ENCODE results near the gene SETD2.
"Not testable (repeated sequence)": the region's sequence is repeated elsewhere in the genome, so short reads cannot be mapped to it uniquely, and the experiment has no call there.

Gene SETD2

DNA sequence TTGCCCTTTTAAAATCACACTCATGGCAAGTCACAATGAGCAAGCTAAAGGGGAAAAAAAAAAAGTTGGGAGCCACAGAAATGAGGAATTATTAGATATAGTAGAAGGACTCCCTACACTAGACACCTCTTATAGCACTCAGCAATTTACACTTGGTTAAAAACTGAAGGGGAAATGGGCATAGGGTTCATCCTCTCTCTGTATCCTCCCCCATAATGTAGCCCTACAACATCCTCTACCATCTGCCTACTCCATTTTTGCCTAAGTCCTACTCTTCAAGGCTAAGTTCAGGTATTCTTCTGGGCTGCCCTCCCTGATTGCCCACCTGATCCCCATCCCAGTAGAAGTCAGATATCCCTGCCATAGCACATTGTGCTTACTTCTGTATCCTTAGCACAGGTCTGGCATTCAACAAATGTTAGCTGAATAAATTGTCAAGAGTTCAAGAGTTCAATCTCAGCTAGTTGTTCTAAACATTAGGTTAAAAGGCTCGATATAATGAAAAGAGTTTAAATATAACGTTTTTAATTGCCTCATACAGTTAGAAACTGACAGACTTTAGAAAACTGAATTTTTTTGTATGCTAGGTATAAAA lies 14.5 kb downstream of the SETD2 start:
- DNase-seq (ENCODE audit: low read depth) = no peak

DNA sequence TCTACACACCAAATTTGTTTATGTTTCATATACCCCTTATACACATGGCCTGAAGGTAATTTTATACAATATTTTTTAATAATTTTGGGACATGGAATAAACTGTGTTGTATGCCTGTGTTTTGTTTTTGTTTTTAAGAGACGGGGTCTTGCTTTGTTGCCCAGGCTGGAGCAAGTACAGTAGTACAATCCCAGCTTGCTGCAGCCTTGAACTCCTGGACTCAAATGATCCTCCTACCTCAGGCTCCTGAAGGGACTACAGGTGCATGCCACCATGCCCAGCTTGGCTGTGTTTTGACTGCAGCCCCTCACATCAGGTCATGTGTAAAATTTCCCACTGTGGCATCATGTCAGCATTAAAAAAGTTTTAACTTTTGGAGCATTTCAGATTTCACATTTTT lies 18.6 kb downstream of the SETD2 start:
- no peak for DNase-seq (ENCODE audit: low read depth)

DNA sequence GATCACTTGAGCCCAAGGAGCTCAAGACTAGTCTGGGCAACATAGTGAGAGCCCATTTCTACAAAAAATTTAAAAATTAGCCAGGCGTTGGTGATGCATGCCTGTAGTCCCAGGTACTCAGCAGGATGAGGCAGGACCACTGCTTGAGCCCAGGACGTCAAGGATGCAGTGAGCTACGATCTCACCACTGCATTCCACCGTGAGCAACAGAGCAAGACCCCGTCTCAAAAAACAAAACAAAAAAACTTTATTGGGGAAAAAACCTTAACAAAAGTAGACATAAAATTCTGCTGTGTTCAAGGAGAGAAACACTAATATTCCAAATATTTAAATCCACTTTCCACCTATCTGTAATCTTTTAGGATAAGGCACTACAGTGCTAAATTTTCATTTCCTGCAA lies 20.8 kb downstream of the SETD2 start:
- DNase-seq (ENCODE audit: low read depth) = no peak

DNA sequence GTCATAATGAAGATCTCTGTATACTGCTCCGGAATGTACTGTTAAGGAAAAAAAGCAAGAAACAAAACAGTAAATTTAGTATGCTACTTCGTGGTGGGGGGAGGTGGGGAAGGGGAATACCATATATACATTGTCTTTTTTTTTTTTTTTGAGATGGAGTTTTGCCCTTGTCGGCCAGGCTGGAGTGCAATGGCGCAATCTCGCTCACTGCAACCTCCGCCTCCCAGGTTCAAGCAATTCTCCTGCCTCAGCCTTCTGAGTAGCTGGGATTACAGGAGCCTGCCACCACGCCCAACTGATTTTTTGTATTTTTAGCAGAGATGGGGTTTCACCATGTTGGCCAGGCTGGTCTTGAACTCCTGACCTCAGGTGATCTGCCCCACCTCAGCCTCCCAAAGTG lies 21.4 kb downstream of the SETD2 start:
- not testable (repeated sequence) for DNase-seq (ENCODE audit: low read depth)

DNA sequence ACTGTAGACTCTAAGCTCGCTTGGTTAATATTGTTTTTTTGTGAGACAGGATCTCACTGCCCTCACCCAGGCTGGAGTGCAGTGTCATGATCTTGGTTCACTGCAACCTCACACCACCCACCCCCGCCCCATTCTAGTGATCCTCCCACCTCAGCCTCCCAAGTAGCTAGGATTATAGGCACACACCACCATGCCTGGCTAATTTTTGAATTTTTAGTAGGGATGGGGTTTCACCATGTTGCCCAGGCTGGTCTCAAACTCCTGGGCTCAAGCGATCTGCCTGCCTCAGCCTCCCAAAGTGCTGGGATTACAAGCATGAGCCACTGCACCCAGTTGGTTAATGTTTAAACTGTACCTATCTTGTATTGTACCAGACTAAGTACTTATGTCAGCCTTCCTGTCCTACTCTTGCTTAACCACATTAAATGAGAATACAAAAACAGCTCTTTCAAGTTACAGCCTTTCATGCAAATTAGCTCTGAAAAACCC lies 22.9 kb downstream of the SETD2 start:
- not testable (repeated sequence) for DNase-seq (ENCODE audit: low read depth)

DNA sequence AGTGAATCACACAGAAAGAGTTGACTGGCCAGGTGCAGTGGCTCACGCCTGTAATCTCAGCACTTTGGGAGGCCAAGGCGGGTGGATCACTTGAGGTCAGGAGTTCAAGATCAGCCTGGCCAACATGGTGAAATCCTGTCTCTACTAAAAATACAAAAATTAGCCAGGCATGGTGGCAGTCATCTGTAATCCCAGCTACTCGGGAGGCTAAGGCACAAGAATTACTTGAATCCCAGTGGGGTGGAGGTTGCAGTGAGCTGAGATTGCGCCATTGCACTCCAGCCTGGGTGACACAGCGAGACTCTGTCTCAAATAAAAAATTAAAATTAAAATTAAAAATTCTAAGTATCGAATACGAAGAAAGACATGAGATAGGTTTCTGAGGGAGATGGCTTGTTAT lies 23.4 kb downstream of the SETD2 start:
- not testable (repeated sequence) for DNase-seq (ENCODE audit: low read depth)

DNA sequence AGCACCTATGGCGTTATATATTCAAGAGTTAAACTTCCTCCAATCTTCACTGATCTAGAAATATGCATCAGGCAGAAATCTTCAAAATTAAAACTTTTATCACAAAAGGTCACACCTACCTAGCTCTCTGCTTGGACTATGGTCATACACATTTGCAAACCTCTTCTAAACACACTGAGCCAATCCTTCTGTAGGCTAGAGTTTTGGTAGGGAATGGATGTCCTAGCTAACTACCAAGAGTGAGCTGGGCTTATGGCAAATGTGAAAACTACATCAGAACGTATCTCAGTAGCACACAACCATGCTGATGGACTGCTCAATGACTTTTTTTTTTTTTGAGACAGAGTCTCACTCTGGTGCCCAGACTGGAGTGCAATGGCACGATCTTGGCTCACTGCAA lies 29.6 kb downstream of the SETD2 start:
- DNase-seq (ENCODE audit: low read depth) = no peak

DNA sequence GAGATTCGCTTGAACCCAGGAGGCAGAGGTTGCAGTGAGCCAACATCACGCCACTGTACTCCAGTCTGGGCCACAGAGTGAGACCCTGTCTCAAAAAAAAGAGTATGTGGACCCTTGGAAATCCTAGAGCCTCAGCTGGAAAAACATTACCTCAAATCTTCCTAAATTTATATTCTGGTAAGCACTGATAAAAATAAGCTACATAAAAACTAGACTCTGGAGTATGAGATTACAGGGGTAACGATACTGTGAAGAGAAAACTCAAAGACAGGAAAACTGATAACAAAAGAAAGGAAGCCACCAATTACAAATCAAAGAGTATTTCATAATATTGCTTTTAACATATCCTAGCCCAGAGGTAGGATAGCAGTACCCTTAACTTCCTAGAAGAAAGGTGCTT lies 30.3 kb downstream of the SETD2 start:
- no peak for DNase-seq (ENCODE audit: low read depth)

DNA sequence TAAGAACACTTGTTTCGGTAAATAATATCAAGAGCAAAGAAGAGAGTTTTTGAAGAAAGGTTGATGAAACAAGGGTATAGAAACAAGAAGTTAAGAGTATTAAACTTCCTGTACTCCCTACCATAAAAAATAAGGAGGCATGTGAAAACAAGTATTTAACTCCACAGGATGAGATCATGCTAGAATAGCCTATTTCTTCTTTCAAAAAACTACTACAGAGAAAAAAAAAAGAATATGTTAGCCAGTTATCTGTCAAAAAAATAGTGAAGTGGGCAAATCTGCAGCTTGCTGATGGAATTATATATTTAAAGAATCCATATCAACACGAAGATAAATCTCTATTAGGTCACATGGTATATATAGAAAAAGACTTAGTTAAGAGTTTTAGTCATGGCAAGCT lies 33.4 kb downstream of the SETD2 start:
- no peak for DNase-seq (ENCODE audit: low read depth)

DNA sequence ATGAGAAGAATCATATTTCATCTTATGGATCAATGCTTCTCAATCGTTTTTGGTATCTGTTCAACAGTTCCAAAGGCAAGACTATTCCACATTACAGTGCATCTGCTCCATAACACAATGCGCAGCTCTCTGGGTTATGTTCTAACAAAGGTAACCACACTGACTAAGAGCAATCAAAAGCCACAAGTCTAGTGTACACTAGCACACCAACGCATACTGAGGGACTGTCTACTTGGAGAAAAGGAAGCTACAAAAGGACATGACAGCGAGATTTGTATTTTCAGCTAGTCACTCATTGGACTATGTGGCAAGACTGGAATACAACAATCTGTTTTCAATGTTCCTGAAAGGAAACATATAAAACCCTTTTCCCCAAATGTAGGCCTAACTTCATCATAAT lies 35.8 kb downstream of the SETD2 start:
- DNase-seq (ENCODE audit: low read depth) = no peak

DNA sequence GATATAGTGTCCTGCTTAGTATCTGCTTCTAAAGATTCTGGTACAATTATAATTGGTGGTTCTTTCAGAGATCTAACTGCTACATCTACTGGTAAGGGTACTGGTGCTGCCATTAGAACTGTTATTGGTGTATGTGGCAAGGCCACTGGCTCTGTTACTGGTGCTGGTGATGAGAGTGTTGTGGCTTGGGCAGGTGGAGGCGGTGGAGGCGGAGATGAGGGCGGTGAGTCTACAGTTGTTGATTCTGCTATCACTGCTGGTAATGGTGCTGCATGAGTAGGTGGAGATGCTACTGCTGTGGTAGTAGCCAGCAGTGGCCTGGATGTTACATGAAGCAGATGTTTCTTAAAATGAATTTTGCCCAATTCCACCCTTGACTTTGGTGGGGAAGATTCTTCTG lies 40.1 kb downstream of the SETD2 start:
- DNase-seq (ENCODE audit: low read depth) = no peak

DNA sequence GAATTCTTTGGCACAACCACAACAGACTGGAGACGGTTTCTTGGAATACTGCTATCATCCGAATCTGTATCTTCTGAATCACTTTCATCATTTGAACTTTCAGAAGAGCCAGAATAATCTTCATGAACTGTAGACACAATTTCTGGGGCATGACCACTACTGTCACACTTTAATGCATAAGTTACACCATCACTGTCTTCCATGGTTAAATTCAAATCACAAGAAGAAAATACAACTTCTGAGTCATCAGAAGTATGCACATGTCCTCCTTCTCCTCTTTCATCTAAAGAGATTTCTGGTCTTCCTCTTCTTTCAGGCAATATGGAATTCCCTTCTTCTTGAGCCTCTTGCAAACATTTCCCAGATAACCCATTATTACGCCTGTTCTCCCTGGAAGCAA lies 42.5 kb downstream of the SETD2 start:
- DNase-seq (ENCODE audit: low read depth) = no peak

DNA sequence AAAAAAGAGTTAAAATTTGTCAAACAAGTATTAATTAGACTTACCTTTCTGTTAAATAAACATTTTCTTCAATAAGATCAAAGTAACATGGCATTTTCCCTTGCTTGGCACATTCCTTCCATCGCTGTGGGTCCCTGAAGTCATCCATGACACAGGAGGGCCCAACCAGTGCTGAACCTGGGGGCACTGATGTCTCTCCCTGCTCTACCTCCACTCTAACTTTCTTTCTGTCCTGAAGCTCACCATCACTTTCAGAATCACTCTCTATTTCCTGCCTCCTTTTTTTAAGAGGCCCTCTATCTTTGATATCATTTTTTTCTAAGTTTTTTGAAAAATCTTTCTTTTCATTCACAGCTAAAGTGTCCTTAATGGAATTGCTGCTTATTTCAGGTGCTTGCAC lies 43.8 kb downstream of the SETD2 start:
- DNase-seq (ENCODE audit: low read depth) = no peak

DNA sequence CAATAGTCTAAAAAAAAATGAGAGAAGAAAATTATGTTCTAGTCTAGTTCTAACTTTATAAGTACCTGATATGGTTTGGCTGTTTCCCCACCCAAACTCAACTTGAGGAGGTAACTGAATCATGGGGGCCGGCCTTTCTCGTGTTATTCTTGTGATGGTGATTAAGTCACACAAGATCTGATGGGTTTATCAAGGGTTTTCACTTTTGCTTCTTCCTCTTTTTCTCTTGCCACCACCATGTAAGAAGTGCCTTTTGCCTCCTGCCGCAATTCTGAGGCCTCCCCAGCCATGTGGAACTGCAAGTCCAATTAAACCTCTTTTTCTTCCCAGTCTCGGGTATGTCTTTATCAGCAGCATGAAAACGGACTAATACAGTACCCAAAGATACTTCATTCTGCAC lies 44.5 kb downstream of the SETD2 start:
- DNase-seq (ENCODE audit: low read depth) = not testable (repeated sequence)

DNA sequence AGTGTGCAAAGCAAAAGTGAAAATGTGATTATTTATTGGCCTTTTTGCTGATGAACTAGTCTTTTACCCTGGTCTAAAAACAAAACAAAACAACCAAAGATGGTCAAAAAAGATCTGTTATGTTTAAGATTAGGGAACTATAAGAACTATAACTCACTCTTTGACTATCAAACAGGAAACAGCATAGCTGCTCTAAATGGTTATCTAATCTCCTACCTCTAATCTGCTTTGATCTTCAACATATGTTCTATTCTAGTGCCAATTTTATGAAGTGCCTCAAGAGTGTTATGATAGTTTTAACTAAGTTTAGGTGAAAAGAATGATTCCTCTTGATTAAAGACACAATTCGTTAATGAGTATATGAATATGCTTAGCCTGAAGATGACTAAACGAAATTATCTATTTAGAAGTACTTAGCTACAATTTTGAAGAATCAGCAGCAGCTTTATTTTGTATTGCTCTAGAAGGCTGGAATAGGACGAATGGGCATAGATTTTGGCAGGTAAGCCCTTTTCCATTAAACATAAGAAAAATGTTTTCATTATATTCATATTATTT lies 46.0 kb downstream of the SETD2 start:
- no peak for DNase-seq (ENCODE audit: low read depth)

DNA sequence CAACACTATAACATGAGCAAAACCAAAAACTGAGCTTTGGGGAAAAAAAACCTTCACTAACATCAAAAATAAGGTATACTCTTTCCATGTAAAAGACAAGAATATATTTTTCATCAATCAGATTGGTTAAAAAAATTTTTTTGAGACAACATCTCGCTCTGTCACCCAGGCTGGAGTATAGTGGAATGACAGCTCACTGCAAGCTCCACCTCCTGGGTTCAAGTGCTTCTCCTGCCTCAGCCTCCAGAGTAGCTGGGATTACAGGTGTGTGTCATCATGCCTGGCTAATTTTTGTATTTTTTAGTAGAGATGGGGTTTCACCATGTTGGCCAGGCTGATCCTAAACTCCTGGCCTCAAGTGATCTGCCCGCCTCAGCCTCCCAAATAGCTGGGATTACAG lies 48.4 kb downstream of the SETD2 start:
- not testable (repeated sequence) for DNase-seq (ENCODE audit: low read depth)

DNA sequence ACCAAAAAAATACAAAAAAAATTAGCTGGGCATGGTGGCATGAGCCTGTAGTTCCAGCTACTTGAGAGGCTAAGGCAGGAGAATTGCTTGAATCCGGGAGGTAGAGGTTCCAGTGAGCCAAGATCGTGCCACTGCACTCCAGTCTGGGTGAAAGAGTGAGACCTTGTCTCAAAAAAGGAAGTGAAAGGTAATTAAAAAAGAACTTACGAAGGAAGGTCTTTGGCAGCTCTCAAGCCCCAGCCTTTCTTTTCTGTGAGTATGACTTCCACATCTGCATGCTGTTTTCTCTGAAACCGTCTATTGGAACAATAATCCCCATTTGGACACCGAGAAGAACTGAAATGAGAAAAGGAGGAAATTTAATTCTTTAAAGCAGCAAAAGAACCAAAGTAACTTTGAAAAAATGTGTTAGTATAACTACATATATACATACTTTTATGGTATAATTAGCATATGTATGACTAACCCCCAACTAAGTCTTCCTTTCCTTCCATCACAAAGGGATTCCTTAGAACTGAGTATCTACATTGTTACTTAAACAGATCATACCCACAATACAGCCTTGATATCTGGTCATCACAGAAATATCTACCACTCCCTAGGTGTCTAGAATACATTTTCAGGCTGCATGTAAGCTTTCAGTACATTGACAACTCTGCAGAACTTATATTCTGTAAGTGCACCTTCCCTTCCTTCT lies 50.1 kb downstream of the SETD2 start:
- peak; percentile 96 for DNase-seq (ENCODE audit: low read depth)

DNA sequence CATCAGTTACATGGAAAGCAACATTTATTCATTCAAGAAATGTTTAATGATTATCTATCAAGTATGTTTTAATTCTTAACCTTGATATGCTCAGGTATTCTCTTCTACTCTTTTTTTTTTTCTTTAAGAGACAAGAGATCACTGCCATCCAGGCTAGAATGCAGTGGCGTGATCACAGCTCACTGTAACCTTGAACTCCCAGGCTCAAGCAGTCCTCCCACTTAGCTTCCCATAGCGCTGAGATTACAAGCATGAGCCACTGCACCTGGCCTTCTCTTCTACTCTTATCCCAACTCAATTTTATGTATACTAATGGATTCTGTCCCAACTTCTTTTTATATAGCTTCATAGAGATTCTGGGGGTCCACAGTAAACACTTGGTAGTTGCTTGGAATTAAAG lies 50.9 kb downstream of the SETD2 start:
- DNase-seq (ENCODE audit: low read depth) = no peak

DNA sequence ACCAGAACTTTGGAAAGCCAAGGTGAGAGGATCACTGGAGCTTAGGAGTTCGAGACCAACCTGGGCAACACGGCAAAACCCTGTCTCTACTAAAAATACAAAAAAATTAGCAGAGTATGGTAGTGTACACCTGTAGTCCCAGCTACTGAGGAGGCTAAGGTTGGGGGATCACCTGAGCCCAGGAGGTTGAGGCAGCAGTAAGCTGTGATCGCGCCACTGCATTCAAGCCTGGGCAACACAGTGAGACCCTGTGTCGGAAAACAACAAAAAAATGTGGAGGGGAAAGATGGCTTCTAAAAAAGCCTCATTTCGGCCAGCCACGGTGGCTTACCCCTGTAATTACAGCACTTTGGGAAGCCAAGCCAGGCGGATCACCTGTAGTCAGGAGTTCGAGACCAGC lies 54.5 kb downstream of the SETD2 start:
- no peak for DNase-seq (ENCODE audit: low read depth)

DNA sequence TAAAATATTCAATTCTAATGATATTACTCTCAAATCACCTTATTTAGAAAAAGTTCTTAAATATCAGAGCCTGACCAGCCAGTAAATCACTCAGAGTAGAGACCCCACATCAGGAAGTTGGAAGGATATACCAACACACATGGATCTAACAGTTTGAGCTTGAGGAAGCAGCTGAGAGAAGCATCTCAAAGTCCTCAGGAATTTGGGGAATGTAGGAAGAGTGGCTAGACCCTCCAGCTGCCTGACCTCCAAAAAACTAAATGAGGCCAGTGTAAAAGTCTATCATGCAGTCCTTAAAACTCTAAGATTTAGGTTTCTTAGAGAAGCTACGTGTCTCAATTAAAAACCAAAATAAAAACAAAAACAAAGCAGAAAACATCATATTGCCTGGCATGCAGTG lies 55.4 kb downstream of the SETD2 start:
- DNase-seq (ENCODE audit: low read depth) = peak; percentile 23

DNA sequence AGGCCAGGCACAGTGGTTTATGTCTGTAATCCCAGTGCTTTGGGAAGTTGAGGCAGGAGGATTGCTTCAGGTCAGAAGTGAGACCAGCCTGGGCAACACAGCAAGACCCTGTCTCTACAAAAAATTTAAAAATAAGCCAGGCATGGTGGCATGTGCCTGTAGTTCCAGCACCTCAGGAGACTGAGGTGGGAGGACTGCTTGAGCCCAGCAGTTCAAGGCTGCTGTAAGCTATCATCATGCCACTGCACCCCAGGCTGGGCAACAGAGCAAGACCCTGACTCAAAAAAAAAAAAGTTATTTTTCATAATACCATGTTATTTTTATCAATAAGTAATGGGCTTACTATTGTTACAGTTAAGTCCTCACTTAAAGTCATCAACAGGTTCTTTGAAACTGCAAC lies 59.7 kb downstream of the SETD2 start:
- no peak for DNase-seq (ENCODE audit: low read depth)

DNA sequence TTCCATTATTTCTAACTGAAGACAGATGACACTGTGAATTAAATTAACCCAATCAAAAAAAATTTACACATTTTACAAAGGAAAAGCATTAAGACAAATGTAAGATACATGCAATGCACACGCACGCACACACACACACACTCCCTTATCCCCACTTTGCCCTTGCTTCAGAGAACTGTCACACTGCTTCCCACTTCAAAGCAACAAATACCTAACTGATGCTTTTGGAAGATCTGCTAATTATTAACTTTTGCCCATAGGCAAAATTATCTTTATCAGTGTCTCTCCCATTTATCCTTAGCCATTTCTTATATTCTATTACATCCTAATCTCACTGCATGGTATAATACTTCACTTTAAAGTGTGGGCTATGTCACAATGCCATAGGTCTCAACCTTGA lies 60.3 kb downstream of the SETD2 start:
- DNase-seq (ENCODE audit: low read depth) = no peak

DNA sequence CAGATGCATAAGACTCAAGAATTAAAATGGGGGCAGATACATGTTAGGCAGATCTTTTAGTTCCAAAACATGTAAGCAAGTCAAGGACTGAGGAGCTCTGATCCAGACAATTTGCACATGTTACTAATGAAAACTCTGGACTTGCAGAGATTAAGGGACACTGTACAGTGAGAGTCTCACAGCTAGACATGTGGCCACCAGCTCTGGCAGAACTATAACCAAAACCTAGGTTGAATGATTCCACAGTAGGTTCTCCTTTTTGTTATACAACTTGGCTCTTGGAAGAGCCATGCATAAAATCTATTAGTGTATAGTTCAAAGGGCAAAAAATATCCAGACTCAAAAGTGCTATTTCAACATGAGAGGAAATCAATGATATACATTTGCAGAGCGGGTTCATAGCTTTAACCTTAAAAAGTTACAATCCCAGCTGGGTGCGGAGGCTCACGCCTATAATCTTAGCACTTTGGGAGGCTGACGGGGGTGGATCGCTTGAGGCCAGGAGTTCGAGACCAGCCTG lies 61.8 kb downstream of the SETD2 start:
- DNase-seq (ENCODE audit: low read depth) = no peak

DNA sequence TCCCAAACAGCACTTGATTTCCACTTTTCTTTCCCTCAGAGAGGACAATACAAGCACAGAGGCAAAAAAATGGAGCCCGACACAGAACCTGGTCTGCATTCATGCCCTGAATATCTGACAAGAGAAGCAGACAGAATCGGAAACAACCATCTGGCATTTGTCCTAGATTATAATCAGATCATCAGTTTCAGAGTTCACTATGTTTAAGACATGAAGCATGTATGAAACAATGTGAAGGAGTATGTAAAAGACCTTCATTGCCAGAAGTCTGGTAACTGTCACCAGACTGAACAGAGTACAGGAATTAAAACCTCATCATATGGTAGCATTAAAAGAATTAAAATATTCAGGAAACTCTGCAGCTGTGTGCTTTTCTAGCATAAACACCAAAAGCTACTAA lies 65.0 kb downstream of the SETD2 start:
- no peak for DNase-seq (ENCODE audit: low read depth)
